ENCODE results near the gene SCARB1.

The SCARB1 gene

GRCh38 chr12:124763594-124763979 lies 100.1 kb downstream of the SCARB1 start:
- TF ChIP-seq, protein P1, sequence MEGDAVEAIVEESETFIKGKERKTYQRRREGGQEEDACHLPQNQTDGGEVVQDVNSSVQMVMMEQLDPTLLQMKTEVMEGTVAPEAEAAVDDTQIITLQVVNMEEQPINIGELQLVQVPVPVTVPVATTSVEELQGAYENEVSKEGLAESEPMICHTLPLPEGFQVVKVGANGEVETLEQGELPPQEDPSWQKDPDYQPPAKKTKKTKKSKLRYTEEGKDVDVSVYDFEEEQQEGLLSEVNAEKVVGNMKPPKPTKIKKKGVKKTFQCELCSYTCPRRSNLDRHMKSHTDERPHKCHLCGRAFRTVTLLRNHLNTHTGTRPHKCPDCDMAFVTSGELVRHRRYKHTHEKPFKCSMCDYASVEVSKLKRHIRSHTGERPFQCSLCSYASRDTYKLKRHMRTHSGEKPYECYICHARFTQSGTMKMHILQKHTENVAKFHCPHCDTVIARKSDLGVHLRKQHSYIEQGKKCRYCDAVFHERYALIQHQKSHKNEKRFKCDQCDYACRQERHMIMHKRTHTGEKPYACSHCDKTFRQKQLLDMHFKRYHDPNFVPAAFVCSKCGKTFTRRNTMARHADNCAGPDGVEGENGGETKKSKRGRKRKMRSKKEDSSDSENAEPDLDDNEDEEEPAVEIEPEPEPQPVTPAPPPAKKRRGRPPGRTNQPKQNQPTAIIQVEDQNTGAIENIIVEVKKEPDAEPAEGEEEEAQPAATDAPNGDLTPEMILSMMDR (IDR thresholded peaks at IDR 0.05; ENCODE audit: control insufficient read depth, insufficient read depth, low read depth, low read length, missing control alignments): no peak
- no peak overlapping the region for H3K4me3 ChIP-seq (ENCODE audit: control insufficient read depth, low read depth, low read length)
- no peak for DNase-seq (ENCODE audit: low read depth)

DNA sequence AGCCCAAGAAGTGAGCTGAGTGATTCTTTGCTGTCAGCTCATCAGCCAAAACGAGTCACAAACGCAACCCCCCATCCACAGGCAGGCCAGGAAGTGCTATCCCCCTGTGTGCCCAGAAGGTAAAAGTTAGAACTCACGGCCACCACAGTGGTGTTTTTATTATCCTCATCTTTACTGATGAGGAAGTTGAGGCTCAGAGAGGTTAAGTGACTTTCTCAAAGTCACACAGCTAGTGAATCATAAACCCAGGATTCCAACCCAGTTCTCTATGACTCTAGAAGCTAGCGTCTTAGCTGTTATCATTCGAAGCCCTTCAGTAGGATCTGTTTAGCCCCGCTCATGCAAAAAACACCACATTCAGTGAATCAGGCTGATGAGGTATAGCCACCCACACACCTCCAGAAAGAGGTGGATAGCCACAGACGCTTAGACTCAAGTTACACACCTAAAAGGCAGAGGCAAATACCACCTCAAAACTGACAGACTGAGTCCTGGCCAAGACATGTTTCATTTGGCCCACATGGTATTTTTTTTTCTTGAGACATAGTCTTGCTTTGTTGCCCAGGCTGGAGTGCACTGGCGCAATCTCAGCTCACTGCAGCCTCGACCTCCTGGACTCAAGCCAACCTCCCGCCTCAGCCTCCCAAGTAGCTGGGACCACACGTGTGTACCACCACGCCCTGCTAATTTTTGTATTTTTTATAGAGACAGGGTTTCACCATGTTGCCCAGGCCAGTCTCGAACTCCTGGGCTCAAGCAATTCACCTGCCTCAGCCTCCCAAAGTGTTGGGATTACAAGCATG lies 100.7 kb downstream of the SCARB1 start:
- no peak for DNase-seq (ENCODE audit: low read depth)
- TF ChIP-seq, protein P1 (IDR thresholded peaks at IDR 0.05; ENCODE audit: control insufficient read depth, insufficient read depth, low read depth, low read length, missing control alignments): no peak
- H3K4me3 ChIP-seq (ENCODE audit: control insufficient read depth, low read depth, low read length): no peak overlapping the region

DNA sequence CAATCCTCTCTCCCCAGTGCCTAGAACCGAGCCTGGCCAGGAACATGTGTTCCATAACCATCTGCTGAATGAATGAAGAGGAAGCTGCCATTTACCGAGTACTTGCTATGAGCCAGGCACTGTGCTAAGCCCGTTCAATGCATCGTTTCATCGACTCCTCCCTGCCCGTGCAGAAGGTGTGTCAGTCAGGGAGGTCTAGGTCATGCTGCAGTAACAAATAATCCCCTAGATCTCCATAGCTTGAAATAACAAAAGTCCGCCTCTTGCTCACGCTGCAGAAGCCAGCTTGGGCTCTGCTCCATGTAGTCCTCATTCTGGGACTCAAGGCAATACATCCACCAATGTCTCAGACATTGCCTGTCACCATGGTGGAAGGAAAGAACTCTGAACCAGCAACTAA lies 101.3 kb downstream of the SCARB1 start:
- TF ChIP-seq, protein P1 (IDR thresholded peaks at IDR 0.05; ENCODE audit: control insufficient read depth, insufficient read depth, low read depth, low read length, missing control alignments): no peak
- no peak overlapping the region for H3K4me3 ChIP-seq (ENCODE audit: control insufficient read depth, low read depth, low read length)
- no peak for DNase-seq (ENCODE audit: low read depth)

- no peak for DNase-seq (ENCODE audit: low read depth)
- H3K4me3 ChIP-seq (ENCODE audit: control insufficient read depth, low read depth, low read length): no peak overlapping the region
- TF ChIP-seq, protein P1 (IDR thresholded peaks at IDR 0.05; ENCODE audit: control insufficient read depth, insufficient read depth, low read depth, low read length, missing control alignments): no peak
Measured at GRCh38 chr12:124761871-124762270, 101.8 kb downstream of the SCARB1 start.

GRCh38 chr12:124761056-124761455 lies 102.6 kb downstream of the SCARB1 start:
- no peak overlapping the region for H3K4me3 ChIP-seq (ENCODE audit: control insufficient read depth, low read depth, low read length)
- TF ChIP-seq, protein P1 (IDR thresholded peaks at IDR 0.05; ENCODE audit: control insufficient read depth, insufficient read depth, low read depth, low read length, missing control alignments): no peak
- no peak for DNase-seq (ENCODE audit: low read depth)

DNA sequence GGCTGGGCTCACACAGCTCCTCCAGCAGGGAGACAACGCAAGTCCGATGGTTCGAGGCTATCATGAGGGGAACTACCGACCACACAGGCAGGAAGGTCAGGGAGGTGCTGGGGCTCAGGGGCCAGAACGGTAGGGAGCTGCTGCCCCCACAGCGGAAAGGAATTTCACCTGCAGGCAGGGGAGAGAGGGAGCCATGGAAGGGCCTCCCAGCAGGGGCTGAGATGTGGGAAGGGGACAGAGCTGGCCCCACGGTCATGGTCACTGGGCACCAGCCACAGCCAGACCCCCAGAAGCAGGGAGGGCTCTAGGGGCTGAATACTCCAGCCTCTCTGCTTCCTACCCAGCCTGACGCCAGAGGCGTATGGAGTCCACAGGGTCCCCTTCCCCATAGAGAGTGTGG lies 103.1 kb downstream of the SCARB1 start:
- TF ChIP-seq, protein P1 (IDR thresholded peaks at IDR 0.05; ENCODE audit: control insufficient read depth, insufficient read depth, low read depth, low read length, missing control alignments): no peak
- H3K4me3 ChIP-seq (ENCODE audit: control insufficient read depth, low read depth, low read length): no peak overlapping the region
- no peak for DNase-seq (ENCODE audit: low read depth)
